RWPE1 (cell line): ENCODE results near the gene AIRE.

ENCODE experiments used
- CTCF ChIA-PET: fragments of 350-600 bp; sonication (Branson Sonifier 250); formaldehyde crosslinking; extraction: SDS; loops from one replicate; lab custom pipeline; 2021; lab: Yijun Ruan, JAX
- POLR2A ChIA-PET: fragments of 400-600 bp; formaldehyde crosslinking; extraction: SDS; loops from one replicate; lab custom pipeline; 2020; ENCODE audit warnings: antibody characterized with exemption; ENCODE audit not compliant: low non-redundant PET; lab: Yijun Ruan, JAX
- DNase-seq: peaks from one replicate; pipeline ENCODE4 v3.0.0; 2012; ENCODE audit warnings: low spot score
- H3K27ac ChIP-seq: fragments of 450-650 bp; 2 replicates; pipeline ENCODE4 v1.5.1; 2017
- TF ChIP-seq, protein P1 (sequence below): fragments of 450-650 bp; conservative IDR thresholded peaks from 2 replicates; pipeline ENCODE4 v1.5.1; 2017; ENCODE audit warnings: low read depth, mild to moderate bottlenecking

The AIRE gene

DNA sequence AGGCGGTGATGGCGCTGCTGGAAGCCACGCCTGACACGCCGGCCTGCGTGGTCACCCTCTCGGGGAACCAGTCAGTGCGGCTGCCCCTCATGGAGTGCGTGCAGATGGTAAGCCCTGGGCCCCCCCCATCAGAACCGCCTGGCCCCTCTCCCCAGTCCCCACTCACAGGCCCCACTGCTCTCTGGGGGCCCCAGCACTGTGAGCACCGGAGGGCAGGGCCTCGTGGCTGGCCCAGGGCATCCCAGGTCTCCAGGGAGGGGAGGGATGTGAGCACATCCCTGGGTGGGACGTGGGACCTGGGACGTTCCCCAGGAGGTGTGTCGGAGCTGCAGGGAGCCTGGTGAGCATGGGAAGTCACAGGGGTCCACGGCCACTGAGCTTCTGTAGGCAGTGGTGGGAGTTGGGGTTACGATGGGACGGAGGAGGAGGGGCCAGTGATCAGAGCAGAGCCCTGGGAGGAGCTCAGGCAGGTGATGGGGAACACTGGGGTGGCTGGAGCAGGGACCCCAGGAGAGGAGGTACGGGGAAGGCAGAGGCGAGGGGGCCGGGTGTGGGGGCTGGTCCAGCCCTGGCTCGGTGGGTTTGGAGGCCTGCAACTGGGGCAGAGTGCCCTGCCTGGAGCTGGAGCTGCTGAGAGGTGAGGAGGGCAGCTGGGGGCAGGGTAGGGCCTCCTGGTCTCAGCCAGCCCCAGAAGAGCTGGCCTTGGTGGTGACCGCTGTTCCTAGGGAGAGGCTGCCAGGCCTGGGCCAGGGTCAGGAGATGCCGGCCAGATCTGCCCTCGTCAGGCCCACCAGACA, 33.0 kb downstream of the AIRE start:
- ChIA-PET POLR2A (no interaction called here), CTCF (no interaction called here)
- TF ChIP-seq, protein P1, sequence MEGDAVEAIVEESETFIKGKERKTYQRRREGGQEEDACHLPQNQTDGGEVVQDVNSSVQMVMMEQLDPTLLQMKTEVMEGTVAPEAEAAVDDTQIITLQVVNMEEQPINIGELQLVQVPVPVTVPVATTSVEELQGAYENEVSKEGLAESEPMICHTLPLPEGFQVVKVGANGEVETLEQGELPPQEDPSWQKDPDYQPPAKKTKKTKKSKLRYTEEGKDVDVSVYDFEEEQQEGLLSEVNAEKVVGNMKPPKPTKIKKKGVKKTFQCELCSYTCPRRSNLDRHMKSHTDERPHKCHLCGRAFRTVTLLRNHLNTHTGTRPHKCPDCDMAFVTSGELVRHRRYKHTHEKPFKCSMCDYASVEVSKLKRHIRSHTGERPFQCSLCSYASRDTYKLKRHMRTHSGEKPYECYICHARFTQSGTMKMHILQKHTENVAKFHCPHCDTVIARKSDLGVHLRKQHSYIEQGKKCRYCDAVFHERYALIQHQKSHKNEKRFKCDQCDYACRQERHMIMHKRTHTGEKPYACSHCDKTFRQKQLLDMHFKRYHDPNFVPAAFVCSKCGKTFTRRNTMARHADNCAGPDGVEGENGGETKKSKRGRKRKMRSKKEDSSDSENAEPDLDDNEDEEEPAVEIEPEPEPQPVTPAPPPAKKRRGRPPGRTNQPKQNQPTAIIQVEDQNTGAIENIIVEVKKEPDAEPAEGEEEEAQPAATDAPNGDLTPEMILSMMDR = no peak
- no peak overlapping the region for H3K27ac ChIP-seq
- DNase-seq = no peak

DNA sequence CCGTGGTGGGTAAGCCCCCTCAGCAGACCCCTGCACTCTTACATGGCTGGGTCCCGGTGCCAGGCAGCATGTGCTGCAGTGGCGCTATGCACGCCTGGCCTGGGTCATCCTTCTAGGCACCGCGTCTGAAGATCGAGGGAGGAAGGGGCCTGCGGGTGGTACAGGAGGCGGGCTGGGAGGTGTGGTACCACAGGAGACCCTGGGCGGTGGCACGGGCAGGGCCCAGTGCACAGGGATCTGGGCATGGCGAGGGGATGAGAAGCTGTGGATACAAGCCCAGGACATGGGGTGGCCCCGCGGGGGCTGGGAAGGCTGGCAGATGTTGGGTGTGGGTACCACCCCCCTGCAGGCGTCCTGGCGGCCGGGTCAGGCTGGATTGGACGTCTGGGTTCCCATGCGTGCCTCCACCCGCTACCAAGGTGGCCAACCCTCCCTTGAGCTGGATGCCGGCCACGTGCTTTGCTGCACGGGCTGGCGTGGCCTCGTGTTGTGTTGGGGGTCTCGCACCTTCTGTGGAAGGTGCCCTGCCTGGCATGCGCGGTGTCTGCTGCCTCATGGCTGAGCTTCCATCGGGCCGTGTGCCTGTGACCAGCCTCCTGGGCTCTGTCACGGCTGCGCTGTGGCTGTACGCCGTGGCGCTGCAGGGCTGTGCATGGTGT, 33.9 kb downstream of the AIRE start:
- CTCF ChIA-PET = no interaction called here
- POLR2A ChIA-PET = no interaction called here
- no peak for DNase-seq
- TF ChIP-seq, protein P1 = no peak
- no peak overlapping the region for H3K27ac ChIP-seq

DNA sequence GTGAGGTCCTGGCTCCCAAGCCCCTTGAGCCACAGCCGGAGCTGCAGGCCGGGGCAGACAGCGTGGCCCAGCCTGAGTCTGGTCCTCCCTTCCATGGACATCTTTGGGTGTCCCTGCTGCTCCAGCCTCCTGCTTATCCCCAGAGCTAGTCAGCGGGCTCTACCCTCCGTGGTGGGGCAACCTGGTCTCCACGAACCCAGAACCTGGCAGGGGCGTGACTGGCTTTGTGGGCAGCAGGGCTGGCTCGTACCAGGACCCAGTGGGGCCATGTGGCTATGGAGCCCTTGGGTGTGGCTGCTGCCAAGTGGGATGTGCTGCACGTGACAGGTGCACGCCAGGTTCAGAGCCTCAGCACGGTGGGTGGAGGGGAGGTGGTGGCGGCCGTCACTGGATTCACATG, 35.2 kb downstream of the AIRE start:
- ChIA-PET CTCF (no interaction called here), POLR2A (no interaction called here)
- TF ChIP-seq, protein P1 = no peak
- DNase-seq = no peak
- H3K27ac ChIP-seq = peak overlapping the region; percentile 10; the same call in 1 of the 2 replicates

DNA sequence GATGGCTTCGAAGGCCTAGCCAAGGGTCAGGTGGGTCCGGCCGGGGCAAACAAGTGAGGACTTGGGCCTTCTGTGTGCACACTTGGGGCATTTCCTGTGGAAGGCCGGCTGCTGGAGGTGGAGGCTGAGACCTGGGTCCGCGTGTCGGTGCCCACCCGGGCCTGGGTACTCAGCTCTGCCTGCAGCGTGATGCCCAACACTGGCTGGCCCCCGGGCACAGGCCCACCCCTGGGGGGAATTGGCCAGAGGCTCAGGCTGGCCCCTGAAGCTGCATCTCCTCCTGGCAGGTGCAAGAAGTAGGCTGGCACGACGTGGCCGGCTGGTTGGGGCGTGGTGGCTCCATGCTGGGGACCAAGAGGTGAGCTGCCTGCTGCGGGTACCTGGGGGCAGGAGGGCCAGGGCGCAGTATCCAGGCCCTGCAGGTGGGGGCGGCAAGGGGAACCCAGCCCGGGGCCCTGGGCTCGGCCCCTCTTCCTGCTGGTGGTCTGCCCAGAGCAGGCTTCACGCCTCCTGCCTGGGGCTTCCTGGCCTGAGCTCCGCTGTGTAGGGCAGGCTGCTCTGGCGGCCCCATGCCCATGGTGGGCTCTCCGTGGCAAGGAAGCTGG, 36.3 kb downstream of the AIRE start:
- DNase-seq = no peak
- ChIA-PET CTCF (no interaction called here), POLR2A (no interaction called here)
- TF ChIP-seq, protein P1 = no peak
- no peak overlapping the region for H3K27ac ChIP-seq

DNA sequence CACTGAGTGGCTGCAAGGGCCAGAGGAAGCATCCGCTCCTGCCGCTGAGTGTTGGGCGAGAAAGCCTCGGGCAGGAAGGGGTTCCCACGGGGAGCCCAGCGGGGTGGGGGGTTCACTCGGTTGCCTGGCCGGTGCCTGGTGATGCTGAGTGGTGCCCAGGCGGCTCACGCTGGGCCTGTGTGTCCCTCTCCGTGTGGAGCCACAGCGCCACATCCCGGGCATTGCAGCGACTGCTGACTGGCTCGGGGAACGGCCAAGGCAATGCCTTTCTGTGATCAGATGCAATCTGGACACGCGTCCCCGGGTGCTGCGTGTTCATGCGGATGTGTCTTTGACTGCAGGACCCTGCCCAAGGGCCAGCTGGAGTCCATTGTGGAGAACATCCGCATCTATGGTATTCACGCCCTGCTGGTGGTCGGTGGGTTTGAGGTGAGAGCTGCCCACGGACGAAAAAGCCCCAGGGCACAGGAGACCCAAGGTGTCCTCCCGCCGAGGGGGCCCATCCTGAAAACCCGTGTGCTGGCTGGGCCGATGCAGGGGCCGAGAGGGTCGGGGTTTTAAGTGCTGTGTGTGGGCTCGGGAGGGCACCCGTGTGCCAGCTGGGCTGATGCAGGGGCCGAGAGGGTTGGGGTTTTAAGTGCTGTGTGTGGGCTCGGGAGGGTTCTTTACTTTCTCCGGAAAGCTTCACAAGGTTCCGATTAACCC, 37.1 kb downstream of the AIRE start:
- TF ChIP-seq, protein P1 = no peak
- CTCF ChIA-PET = interaction anchor here (0.6 kb wide), 1 partner anchor 20 kb away, joined by 4 read pairs; no protein-coding TSS in a partner anchor
- H3K27ac ChIP-seq = no peak overlapping the region
- no peak for DNase-seq
- POLR2A ChIA-PET = no interaction called here

DNA sequence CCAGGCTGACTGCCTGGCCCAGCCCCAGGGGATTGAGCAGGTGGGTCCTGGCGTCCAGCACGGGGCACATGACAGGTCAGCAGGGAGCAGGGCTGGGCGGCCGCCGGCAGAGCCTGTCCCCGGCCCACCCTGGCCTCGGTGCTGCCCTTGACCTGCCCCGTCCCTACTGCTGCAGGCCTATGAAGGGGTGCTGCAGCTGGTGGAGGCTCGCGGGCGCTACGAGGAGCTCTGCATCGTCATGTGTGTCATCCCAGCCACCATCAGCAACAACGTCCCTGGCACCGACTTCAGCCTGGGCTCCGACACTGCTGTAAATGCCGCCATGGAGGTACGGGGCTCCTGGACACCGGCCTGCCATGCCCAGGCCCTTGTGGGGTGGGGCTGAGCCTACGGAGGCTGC, 37.9 kb downstream of the AIRE start:
- ChIA-PET CTCF (no interaction called here), POLR2A (no interaction called here)
- H3K27ac ChIP-seq = no peak overlapping the region
- no peak for DNase-seq
- TF ChIP-seq, protein P1 = no peak
